GM23248 (cell line): Measurements from ENCODE around the gene UQCRQ. TPM values are rescaled to one million over a fixed set of nuclear protein-coding genes. Genes with fewer than 3 reads are reported as not detected.
A peak's percentile ranks its signal among the peaks of the same experiment; 100 is the strongest.

ENCODE experiments used
- DNase-seq: peaks from one replicate; pipeline ENCODE4 v3.0.0-alpha.2; 2015
- H2AFZ ChIP-seq: fragments of 200-600 bp; sonication (generic); 2 replicates; pipeline ENCODE4 v1.6.1; 2016; ENCODE audit warnings: antibody characterized with exemption
- H3F3A ChIP-seq: fragments of 200-600 bp; sonication (generic); 2 replicates; pipeline ENCODE4 v1.6.1; 2016; ENCODE audit warnings: mild to moderate bottlenecking, antibody characterized with exemption, mixed run types; ENCODE audit not compliant: insufficient read depth
- H3K27ac ChIP-seq: fragments of 200-600 bp; sonication (generic); 2 replicates; pipeline ENCODE4 v1.5.1; 2016; ENCODE audit warnings: mild to moderate bottlenecking
- H3K27me3 ChIP-seq: fragments of 200-600 bp; sonication (generic); replicated peaks from 2 replicates; pipeline ENCODE4 v1.6.1; 2016; ENCODE audit warnings: mild to moderate bottlenecking; ENCODE audit not compliant: insufficient read depth
- H3K36me3 ChIP-seq: fragments of 200-600 bp; sonication (generic); 2 replicates; pipeline ENCODE4 v1.6.1; 2016; ENCODE audit warnings: low read depth, mild to moderate bottlenecking
- H3K4me1 ChIP-seq: fragments of 200-600 bp; sonication (generic); 2 replicates; pipeline ENCODE4 v1.6.1; 2016; ENCODE audit warnings: mild to moderate bottlenecking; ENCODE audit not compliant: insufficient read depth
- H3K4me2 ChIP-seq: fragments of 200-600 bp; sonication (generic); one replicate; pipeline ENCODE4 v1.6.1; 2016; ENCODE audit warnings: mild to moderate bottlenecking; ENCODE audit not compliant: unreplicated experiment
- H3K4me3 ChIP-seq: fragments of 200-600 bp; sonication (generic); 2 replicates; pipeline ENCODE4 v1.5.1; 2016; ENCODE audit warnings: mild to moderate bottlenecking
- H3K79me2 ChIP-seq: fragments of 200-600 bp; sonication (generic); 2 replicates; pipeline ENCODE4 v1.6.1; 2016; ENCODE audit warnings: mild to moderate bottlenecking; ENCODE audit not compliant: insufficient read depth
- H3K9ac ChIP-seq: fragments of 200-600 bp; sonication (generic); 2 replicates; pipeline ENCODE4 v1.6.1; 2016; ENCODE audit warnings: mild to moderate bottlenecking
- H3K9me2 ChIP-seq: fragments of 200-600 bp; sonication (generic); 2 replicates; pipeline ENCODE4 v1.6.1; 2016; ENCODE audit warnings: mixed run types, mild to moderate bottlenecking, moderate library complexity; ENCODE audit not compliant: insufficient read depth
- H3K9me3 ChIP-seq: fragments of 200-600 bp; sonication (generic); one replicate; pipeline ENCODE4 v1.6.1; 2017; ENCODE audit warnings: low read depth
- H4K20me1 ChIP-seq: fragments of 200-600 bp; sonication (generic); 2 replicates; pipeline ENCODE4 v1.6.0; 2016; ENCODE audit not compliant: insufficient read depth
- EZH2 ChIP-seq: fragments of 200-600 bp; sonication (generic); IDR thresholded peaks from 2 replicates; pipeline ENCODE4 v1.6.1; 2018; ENCODE audit warnings: antibody characterized with exemption, mild to moderate bottlenecking; ENCODE audit not compliant: insufficient read depth, poor library complexity, severe bottlenecking
- EZH2phosphoT487 ChIP-seq: fragments of 200-600 bp; sonication (generic); IDR thresholded peaks from 2 replicates; pipeline ENCODE4 v1.6.1; 2018; ENCODE audit warnings: antibody characterized with exemption, moderate library complexity, mild to moderate bottlenecking, low read depth; ENCODE audit not compliant: insufficient read depth
- WGBS, 2 experiments: methylation state at CpG; one replicate each; pipeline ENCODE4 v1.1.6; 2015 to 2017; ENCODE audit warnings: low lambda C conversion rate in 2 of 2, low coverage in 1 of 2; ENCODE audit errors: missing lambda C conversion rate in 2 of 2; 5-methylcytosine and 5-hydroxymethylcytosine counted together
- in situ Hi-C: fragments of 300-500 bp; cut with MboI; formaldehyde crosslinking; loops from 2 replicates; pipeline ENCODE4 v1.15.0; 2020
- polyA plus RNA-seq: library from polyadenylated mRNA; unstranded; fragments of >200 nt; fragmentation: Nextera tagmentation; extraction: Ambion mirVana; gene quantifications from 2 replicates; pipeline ENCODE4 v1.2.1, GENCODE V29; 2016
- total RNA-seq: library from RNA; depleted of rRNA; stranded (reverse); fragments of >200 nt; shearing (Covaris generic); gene quantifications from 2 replicates; pipeline ENCODE4 v1.2.3, GENCODE V29; 2014

The UQCRQ gene
- total and polyA plus RNA-seq, 2 experiments from 2014 or later: 138 to 1,006 TPM

- H2AFZ ChIP-seq: no peak overlapping the region
- no peaks in the 10 kb centered on the region for H4K20me1 ChIP-seq
- TF ChIP-seq EZH2 (no peak), EZH2phosphoT487 (no peak)
- no peak overlapping the region for H3K9ac ChIP-seq
- H3K4me1 ChIP-seq: no peaks in the 10 kb centered on the region
- 92 to 96% methylated on average over 3 of the region's 3 CpGs for WGBS, 2 experiments
- DNase-seq: no peak
- no peak overlapping the region for H3K4me3 ChIP-seq
- H3K36me3 ChIP-seq: no peaks in the 10 kb centered on the region
- in situ Hi-C loops: loop anchor here (25.0 kb wide), 1 partner anchor 434 kb away; no protein-coding TSS in a partner anchor
- no peak overlapping the region for H3K4me2 ChIP-seq
- no peaks in the 10 kb centered on the region for H3K79me2 ChIP-seq
- peaks cover 14% of the 10 kb centered on the region for H3F3A ChIP-seq
- no peak overlapping the region for H3K27ac ChIP-seq
- H3K9me2 ChIP-seq: no peaks in the 10 kb centered on the region
- H3K9me3 ChIP-seq: no peaks in the 10 kb centered on the region
- H3K27me3 ChIP-seq: no peaks in the 10 kb centered on the region
Observed at GRCh38 chr5:132821350-132821749, 45.1 kb upstream of the UQCRQ start.

GRCh38 chr5:132821791-132822190, 44.7 kb upstream of the UQCRQ start:
- Histone ChIP-seq H3K9me3 (no peaks in the 10 kb centered on the region), H3K27ac (no peak overlapping the region), H3K4me3 (no peak overlapping the region), H3K36me3 (no peaks in the 10 kb centered on the region), H3K79me2 (no peaks in the 10 kb centered on the region), H3K27me3 (no peaks in the 10 kb centered on the region), H3K9me2 (no peaks in the 10 kb centered on the region), H2AFZ (no peak overlapping the region), H3K9ac (no peak overlapping the region), H3K4me1 (no peaks in the 10 kb centered on the region), H3K4me2 (no peak overlapping the region), H4K20me1 (no peaks in the 10 kb centered on the region), H3F3A (peaks cover 11% of the 10 kb centered on the region)
- peak; percentile 59 for DNase-seq
- TF ChIP-seq EZH2: no peak
- TF ChIP-seq EZH2phosphoT487: no peak
- in situ Hi-C loops: loop anchor here (25.0 kb wide), 1 partner anchor 434 kb away; no protein-coding TSS in a partner anchor
- 59 to 63% methylated on average over 1 of the region's 1 CpG for WGBS, 2 experiments

GRCh38 chr5:132822650-132823480, 43.6 kb upstream of the UQCRQ start:
- Histone ChIP-seq H3K36me3 (no peaks in the 10 kb centered on the region), H3K79me2 (no peaks in the 10 kb centered on the region), H3K9me3 (no peaks in the 10 kb centered on the region), H3K4me1 (no peaks in the 10 kb centered on the region), H3K27ac (no peak overlapping the region), H4K20me1 (no peaks in the 10 kb centered on the region), H3F3A (peaks cover 11% of the 10 kb centered on the region), H3K9me2 (no peaks in the 10 kb centered on the region), H3K27me3 (no peaks in the 10 kb centered on the region), H3K9ac (no peak overlapping the region), H3K4me3 (no peak overlapping the region), H3K4me2 (no peak overlapping the region), H2AFZ (no peak overlapping the region)
- WGBS, 2 experiments: 64 to 70% methylated on average over 63 to 64 of the region's 68 CpGs
- in situ Hi-C loops: loop anchor here (25.0 kb wide), 1 partner anchor 436 kb away; no protein-coding TSS in a partner anchor
- no peak for DNase-seq
- no peak for TF ChIP-seq EZH2
- no peak for TF ChIP-seq EZH2phosphoT487

- Histone ChIP-seq H3K9ac (no peak overlapping the region), H3K4me2 (no peak overlapping the region), H3F3A (peaks cover 11% of the 10 kb centered on the region), H3K36me3 (no peaks in the 10 kb centered on the region), H2AFZ (no peak overlapping the region), H3K9me3 (no peaks in the 10 kb centered on the region), H3K27ac (no peak overlapping the region), H4K20me1 (no peaks in the 10 kb centered on the region), H3K27me3 (no peaks in the 10 kb centered on the region), H3K9me2 (no peaks in the 10 kb centered on the region), H3K79me2 (no peaks in the 10 kb centered on the region), H3K4me3 (no peak overlapping the region), H3K4me1 (no peaks in the 10 kb centered on the region)
- WGBS, 2 experiments: 83 to 88% methylated on average over 7 of the region's 7 CpGs
- TF ChIP-seq EZH2phosphoT487 (no peak), EZH2 (no peak)
- DNase-seq: no peak
- in situ Hi-C loops: loop anchor here (25.0 kb wide), 1 partner anchor 436 kb away; no protein-coding TSS in a partner anchor
Observed at GRCh38 chr5:132823481-132824050, 42.9 kb upstream of the UQCRQ start.
